ENCODE data around the gene ARHGEF9. TPM values are rescaled to one million over a fixed set of nuclear protein-coding genes. Genes with fewer than 3 reads are reported as not detected.

Gene ARHGEF9
- polyA plus RNA-seq, 1 of the 3 experiments (the other 2 are of a cell fraction) = 6.4 TPM

DNA sequence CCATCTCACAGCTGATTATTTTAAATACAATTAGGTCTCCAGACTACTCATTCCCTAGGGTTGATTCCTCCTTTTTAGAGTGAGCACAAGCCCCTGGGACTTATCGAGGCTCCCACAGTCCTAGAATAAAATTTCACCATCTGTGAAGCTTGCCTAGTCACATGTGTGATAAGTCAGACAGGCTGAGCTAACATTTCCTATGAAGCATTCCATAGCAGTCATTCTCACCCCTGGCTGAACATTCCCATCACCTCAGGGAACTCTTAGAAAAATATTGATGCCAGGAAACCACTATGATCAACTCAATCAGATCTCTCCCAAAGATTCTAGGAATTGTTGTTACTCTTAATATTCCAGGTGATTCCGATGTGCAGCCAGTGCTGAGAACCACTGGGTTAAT, 37.7 kb downstream of the ARHGEF9 start:
- Histone ChIP-seq H3K4me2 (no peak overlapping the region), H2AFZ (ENCODE audit: low read depth) (no peak overlapping the region), H3F3A (replicated peaks; ENCODE audit: insufficient read depth) (no peaks in the 10 kb centered on the region), H3K4me3 (ENCODE audit: low read depth in 2 of 2, low read length in 1 of 2) (no peak overlapping the region), H4K20me1 (ENCODE audit: insufficient read depth) (no peaks in the 10 kb centered on the region), H3K79me2 (ENCODE audit: insufficient read depth) (peaks cover 5% of the 10 kb centered on the region; the same call in 1 of the 2 replicates), H3K27ac (ENCODE audit: low read depth in 2 of 2, low read length in 1 of 2) (no peak overlapping the region), H3K4me1 (ENCODE audit: control insufficient read depth in 1 of 2, insufficient read depth in 2 of 2, low read depth in 1 of 2, low read length in 1 of 2) (peaks cover 0 to 10% of the 10 kb centered on the region in 2 experiments; a peak in 1 of 4 replicates), H3K9ac (no peak overlapping the region), H3K27me3 (ENCODE audit: insufficient read depth) (no peaks in the 10 kb centered on the region), H3K36me3 (replicated peaks in 1 of 2; ENCODE audit: control insufficient read depth in 1 of 2, insufficient read depth in 2 of 2, low read length in 1 of 2) (no peaks in the 10 kb centered on the region), H3K9me2 (no peaks in the 10 kb centered on the region), H3K9me3 (no peaks in the 10 kb centered on the region)
- WGBS (ENCODE audit: low lambda C conversion rate) = 34% methylated on average over 2 of the region's 2 CpGs
- ChIA-PET POLR2A (no interaction called here), CTCF (interaction anchor here (1.1 kb wide), 1 partner anchor 13 kb away, joined by 3 read pairs; no protein-coding TSS in a partner anchor)
- TF ChIP-seq JUND (IDR thresholded peaks at IDR 0.05) (no peak), FOXJ3 (CRISPR knock-in tag; IDR thresholded peaks at IDR 0.05) (no peak), MXI1 (IDR thresholded peaks at IDR 0.05; ENCODE audit: low read depth, low read length) (no peak), SIN3A (IDR thresholded peaks at IDR 0.05; ENCODE audit: borderline replicate concordance, low read depth, low read length) (no peak), RAD21 (IDR thresholded peaks at IDR 0.05; ENCODE audit: low read length) (no peak), RXRA (IDR thresholded peaks at IDR 0.05; ENCODE audit: borderline replicate concordance, low read depth) (no peak), CHD2 (IDR thresholded peaks at IDR 0.05; ENCODE audit: low read length, partially characterized antibody) (no peak), REST (IDR thresholded peaks at IDR 0.05; ENCODE audit: low read depth, low read length) (no peak), NRF1 (IDR thresholded peaks at IDR 0.05; ENCODE audit: low read depth, low read length) (no peak)
- TF ChIP-seq, protein P1, sequence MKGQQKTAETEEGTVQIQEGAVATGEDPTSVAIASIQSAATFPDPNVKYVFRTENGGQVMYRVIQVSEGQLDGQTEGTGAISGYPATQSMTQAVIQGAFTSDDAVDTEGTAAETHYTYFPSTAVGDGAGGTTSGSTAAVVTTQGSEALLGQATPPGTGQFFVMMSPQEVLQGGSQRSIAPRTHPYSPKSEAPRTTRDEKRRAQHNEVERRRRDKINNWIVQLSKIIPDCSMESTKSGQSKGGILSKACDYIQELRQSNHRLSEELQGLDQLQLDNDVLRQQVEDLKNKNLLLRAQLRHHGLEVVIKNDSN (IDR thresholded peaks at IDR 0.05; ENCODE audit: borderline replicate concordance, low read depth) = no peak
- TF ChIP-seq, protein P2, sequence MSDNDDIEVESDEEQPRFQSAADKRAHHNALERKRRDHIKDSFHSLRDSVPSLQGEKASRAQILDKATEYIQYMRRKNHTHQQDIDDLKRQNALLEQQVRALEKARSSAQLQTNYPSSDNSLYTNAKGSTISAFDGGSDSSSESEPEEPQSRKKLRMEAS (IDR thresholded peaks at IDR 0.05; ENCODE audit: low read depth) = no peak
- no peak for DNase-seq

DNA sequence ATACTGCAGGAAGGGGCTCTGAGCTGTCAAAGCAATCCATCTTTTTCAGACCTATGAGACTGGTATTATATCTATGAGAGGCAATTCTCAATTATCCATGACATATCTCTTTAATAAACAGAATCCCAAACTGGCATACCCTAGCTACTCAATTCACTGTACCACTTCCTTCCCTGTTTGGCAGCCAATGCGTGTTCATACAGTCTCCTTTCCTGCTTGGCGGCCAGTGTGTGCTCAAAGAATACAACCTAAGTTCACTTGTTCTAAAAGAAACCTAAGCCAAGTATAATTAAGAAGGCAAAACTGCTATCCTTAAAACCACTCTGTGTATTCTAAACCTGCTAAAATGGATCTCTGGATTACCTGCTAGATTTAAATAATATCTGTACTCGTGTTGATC, 38.3 kb downstream of the ARHGEF9 start:
- POLR2A ChIA-PET = no interaction called here
- no peak overlapping the region for H2AFZ ChIP-seq (ENCODE audit: low read depth)
- no peak overlapping the region for H3K4me3 ChIP-seq (ENCODE audit: low read depth in 2 of 2, low read length in 1 of 2)
- H3K79me2 ChIP-seq (ENCODE audit: insufficient read depth) = no peaks in the 10 kb centered on the region
- no peaks in the 10 kb centered on the region for H3K27me3 ChIP-seq (ENCODE audit: insufficient read depth)
- DNase-seq = no peak
- H3K4me2 ChIP-seq = no peak overlapping the region
- 42% methylated on average over 3 of the region's 3 CpGs for WGBS (ENCODE audit: low lambda C conversion rate)
- H4K20me1 ChIP-seq (ENCODE audit: insufficient read depth) = no peaks in the 10 kb centered on the region
- no peak overlapping the region for H3K27ac ChIP-seq (ENCODE audit: low read depth in 2 of 2, low read length in 1 of 2)
- no peaks in the 10 kb centered on the region for H3K9me3 ChIP-seq
- no peaks in the 10 kb centered on the region for H3K9me2 ChIP-seq
- no peaks in the 10 kb centered on the region for H3K36me3 ChIP-seq (replicated peaks in 1 of 2; ENCODE audit: control insufficient read depth in 1 of 2, insufficient read depth in 2 of 2, low read length in 1 of 2)
- no peak overlapping the region for H3K9ac ChIP-seq
- peaks cover 0 to 10% of the 10 kb centered on the region in 2 experiments; a peak in 1 of 4 replicates for H3K4me1 ChIP-seq (ENCODE audit: control insufficient read depth in 1 of 2, insufficient read depth in 2 of 2, low read depth in 1 of 2, low read length in 1 of 2)
- TF ChIP-seq SMC3 (IDR thresholded peaks at IDR 0.05; ENCODE audit: low read depth, low read length) (no peak), ELF1 (IDR thresholded peaks at IDR 0.05) (no peak), NFIC (IDR thresholded peaks at IDR 0.05; ENCODE audit: borderline replicate concordance) (no peak), CHD2 (IDR thresholded peaks at IDR 0.05; ENCODE audit: low read length, partially characterized antibody) (no peak), FOXM1 (IDR thresholded peaks at IDR 0.05; ENCODE audit: low read depth) (no peak), RCOR1 (IDR thresholded peaks at IDR 0.05; ENCODE audit: low read length) (no peak), RXRA (IDR thresholded peaks at IDR 0.05; ENCODE audit: borderline replicate concordance, low read depth) (no peak), PBX3 (IDR thresholded peaks at IDR 0.05) (no peak), ZBTB33 (IDR thresholded peaks at IDR 0.05; ENCODE audit: borderline replicate concordance, low read depth) (no peak), NRF1 (IDR thresholded peaks at IDR 0.05; ENCODE audit: low read depth, low read length) (no peak), MEF2A (IDR thresholded peaks at IDR 0.05; ENCODE audit: borderline replicate concordance, low read depth) (no peak)
- CTCF ChIA-PET = interaction anchor here (0.8 to 1.1 kb wide), 2 partner anchors 12 to 40 kb away, joined by 3 read pairs; no protein-coding TSS in a partner anchor
- no peaks in the 10 kb centered on the region for H3F3A ChIP-seq (replicated peaks; ENCODE audit: insufficient read depth)
